Fibroblast of skin of left biceps (primary cell): ENCODE data around the gene GNAL.
A peak's percentile ranks its signal among the peaks of the same experiment; 100 is the strongest.
"Not testable (repeated sequence)": the region's sequence is repeated elsewhere in the genome, so short reads cannot be mapped to it uniquely, and the experiment has no call there.

Source experiments
- DNase-seq, 2 experiments: peaks; one replicate each; pipeline ENCODE4 v3.0.0-alpha.2; 2013; ENCODE audit warnings: low read depth in 2 of 2

Gene GNAL

DNA sequence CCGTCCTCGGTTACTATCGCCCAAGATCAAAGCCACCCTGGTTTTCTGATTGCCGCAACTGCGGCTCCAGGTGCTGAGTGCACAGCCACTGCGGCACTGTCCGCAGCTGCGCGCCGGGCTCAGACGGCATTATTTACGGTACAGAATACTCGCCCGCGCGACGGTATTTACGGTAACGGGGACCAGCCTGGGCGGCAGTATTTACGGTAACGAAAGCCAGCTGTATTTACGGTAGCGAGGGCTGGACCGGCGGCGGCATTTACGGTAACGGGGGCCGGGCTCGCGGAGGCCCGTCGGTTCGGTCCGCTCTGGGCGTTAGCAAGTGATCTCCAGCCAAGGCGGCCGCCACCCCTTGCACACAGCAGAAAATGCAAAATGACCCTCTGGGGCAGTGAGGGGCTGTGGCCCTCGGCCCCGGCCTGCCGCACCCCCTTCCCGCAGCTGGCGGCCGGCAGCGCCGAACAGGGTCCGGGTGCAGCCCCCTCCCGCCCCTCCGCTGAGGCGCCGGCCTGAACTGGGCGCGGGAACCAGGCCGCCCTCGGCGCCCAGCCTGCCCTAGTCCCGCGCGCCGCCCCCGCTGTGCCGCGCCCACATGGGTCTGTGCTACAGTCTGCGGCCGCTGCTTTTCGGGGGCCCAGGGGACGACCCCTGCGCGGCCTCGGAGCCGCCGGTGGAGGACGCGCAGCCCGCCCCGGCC lies at the start of gene GNAL:
TSS of gene GNAL (plus strand) at position 293 of the 697 bp plus-strand sequence. CDS start at position 593, 300 bp downstream.
- DNase-seq = peak; percentile 67 to 68

DNA sequence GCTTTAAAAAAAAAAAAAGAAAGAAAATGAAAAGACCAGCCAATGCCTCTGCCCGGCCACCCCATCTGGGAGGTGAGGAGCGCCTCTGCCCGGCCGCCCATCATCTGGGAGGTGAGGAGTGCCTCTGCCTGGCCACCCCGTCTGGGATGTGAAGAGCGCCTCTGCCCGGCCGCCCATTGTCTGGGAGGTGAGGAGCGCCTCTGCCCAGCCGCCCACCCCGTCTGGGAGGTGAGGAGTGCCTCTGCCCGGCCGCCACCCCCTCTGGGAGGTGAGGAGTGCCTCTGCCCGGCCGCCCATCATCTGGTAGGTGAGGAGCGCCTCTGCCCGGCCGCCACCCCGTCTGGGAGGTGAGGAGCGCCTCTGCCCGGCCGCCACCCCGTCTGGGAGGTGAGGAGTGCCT lies 41.8 kb upstream of the GNAL start:
- not testable (repeated sequence) for DNase-seq

DNA sequence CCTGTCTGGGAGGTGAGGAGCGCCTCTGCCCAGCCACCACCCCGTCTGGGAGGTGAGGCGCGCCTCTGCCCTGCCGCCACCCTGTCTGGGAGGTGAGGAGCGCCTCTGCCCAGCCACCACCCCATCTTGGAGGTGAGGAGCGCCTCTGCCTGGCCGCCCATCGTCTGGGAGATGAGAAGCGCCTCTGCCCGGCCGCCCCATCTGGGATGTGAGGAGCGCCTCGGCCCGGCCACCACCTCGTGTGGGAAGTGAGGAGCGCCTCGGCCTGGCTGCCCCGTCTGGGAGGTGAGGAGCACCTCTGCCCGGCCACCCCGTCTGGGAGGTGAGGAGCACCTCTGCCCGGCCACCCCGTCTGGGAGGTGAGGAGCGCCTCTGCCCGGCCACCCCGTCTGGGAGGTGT lies 41.3 kb upstream of the GNAL start:
- not testable (repeated sequence) for DNase-seq

DNA sequence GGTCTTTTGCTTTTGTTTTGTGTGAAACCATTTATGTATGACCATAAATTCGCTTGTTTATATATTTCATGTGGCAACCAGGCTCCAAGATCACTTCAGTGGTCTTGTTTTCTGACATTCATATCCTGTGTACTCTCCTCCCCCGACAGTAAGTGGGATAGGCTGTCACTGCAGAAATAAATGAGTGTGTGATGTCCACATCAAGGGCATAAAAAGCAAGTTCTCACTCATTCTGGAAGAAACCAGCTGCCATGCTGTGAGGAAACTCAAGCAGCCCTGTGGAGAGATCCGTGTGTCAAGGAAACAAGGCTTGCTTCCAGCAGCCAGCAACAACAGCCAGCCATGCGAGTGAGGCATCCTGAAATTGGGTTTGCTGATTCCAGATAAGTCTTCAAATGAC lies 39.2 kb upstream of the GNAL start:
- no peak for DNase-seq

DNA sequence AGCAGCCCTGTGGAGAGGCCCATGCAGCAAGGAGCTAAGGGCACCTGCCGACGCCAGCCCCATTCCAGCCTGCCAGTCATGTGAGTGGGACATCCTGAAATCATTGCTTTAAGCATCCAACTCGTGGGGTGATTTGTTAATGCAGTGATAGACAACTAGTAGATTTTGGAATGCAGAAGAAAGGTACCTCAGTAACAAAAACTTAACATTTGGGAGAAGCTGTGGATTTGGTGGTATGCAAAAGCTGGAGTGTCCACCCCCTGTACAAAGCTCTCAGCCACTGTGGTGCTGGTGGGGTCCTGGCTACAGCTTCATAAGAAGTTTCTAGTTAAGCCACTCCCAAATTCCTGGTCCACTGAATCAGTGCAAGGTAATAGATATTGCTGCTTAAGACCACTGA lies 37.2 kb upstream of the GNAL start:
- no peak for DNase-seq

DNA sequence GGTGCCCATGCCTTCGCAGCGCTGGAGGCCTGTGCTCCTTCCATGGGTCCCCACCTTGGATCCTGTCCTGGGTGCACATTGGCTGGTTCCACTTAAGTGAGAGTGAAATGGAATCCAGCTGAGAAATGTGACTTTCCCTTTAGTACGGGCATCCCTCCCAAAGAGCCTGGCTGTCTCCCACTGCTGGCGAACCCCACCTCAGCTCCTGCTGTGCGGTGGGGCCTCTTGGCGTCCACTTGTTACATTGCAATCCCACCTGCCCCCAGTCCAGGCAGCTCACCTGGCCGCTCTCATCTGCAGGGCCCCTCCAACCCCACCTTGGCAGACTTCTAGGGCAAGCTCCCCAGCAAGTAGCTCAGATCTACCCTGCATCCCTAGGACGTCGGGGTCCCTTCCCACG lies 35.5 kb upstream of the GNAL start:
- DNase-seq = no peak

DNA sequence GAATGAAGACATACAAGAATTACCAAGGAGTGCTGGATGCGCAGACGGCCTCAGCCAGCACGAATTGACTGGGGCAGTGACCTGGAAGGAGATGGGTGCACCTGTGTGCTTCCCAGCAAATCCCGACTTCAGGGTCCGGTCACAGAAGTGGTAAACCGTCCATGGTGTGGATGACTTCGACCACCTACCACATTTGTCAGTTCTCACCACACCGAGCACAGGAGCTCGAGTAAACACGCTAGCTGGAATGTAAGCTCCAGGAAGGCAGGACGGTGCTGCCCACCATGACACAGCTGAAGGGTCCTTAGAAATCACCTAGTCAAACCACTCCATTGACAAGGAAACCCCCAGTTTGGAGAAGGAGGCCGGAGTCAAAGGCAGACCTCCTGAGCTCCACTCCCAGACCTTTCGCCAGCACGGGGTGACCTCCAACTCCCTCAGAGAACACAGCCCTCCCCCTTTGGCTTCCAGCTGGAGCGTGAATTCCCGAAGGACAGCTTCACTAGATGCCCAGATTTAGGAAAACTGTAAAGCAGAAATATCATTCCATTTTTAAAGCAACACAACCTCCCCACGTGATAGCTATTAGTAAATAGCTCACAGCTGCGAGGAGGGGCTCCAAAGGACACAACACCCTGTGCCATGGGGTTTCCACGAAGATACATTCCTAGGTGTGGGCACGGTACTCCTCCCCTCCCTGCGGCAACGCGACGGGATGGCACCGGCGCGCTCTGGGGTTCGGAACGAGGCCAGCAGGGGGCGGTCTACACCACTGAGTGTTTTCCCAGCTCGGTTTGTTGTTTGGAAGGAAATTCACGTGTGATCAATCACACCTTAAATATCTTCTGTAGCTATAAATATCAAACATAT lies 34.1 kb upstream of the GNAL start:
- no peak for DNase-seq

DNA sequence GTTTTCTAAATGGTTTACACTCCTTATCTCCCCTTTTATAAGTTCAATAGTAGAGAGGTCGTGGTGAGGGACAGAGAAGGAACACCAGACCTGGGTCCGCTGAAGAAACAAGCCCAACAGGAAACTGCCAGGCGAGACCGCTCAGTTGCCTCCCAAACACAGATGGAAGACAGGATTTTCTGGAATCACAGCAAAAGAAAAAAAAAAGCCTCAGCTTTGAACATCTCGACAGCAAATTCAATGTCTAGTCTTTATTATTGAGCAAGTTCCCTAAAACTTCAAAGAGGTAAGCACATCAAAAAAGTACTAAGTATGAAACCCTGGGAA lies 33.5 kb upstream of the GNAL start:
- DNase-seq = no peak

DNA sequence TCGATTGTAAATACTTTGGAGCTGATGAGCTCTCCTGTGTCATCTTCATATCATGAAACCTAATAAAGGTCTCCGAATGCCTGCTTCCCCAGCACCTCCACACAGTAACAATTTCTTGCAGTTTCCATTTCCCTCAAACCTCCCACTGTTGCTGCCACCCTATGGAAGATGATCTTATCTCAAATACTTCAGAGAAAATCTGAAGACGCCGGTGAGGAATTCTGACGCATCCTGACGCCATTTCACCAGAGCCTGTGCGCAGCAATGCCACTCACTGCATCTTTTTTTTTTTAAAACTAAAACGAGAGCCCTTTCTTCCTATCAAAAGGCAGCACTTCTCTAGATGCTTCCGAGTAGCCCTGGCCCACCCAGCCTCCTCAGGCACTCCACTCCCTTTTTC lies 31.9 kb upstream of the GNAL start:
- DNase-seq = no peak

DNA sequence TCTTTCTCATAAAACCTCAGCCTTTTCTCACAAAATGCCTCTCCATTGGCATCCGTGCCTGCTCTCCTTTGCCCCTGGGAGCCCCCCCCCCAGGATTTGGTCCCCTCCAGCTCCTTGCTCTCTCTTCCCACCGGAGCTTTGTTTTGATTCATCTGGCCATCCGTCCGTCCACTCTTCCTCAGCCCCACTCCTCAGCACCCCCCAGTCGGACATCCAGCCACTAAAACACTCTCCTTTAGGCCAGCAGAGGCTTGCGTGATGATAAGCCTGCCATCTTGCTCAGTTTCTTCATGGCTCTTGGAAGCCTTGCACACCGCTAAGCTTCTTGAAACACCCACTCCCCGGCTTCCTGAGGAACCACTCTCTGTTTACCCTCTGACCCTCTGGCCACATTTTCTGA lies 31.5 kb upstream of the GNAL start:
- no peak for DNase-seq

DNA sequence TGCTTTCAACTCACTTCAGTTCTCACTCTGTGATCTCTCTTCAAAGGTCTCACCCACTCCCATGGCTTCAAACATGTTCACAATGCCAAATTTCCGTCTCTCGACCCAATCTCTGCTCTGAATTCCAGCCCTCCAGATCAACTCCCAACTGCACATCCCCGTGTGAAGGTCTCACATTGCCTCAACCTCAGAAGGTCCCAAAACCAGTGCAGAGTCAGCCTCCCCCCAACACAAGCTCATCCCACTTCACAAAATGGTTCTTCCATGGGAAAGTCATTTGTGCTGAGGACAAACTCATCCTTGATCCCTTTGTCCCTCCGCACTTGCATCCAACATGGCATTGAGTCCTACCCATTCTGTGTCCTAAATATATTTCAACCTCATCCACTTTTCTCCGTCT lies 31.0 kb upstream of the GNAL start:
- no peak for DNase-seq

DNA sequence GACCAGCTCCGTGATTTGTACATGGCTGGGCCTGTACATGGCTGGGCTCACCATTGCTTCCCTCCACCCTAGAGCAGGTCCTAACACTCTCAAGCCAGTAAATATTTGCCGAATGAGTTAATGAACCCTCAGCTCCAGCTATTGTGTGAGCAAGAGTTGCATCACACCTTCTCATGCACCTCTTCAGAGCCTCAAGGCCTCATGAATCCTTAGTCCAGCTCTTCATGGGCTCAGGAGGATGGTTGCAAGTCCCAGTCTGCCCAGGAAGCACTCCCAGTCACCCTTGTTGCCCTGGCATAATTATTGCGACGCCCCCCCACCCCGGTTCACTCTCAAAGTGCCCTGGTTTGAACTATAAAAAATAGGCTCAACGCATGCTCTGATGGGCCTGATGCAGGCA lies 30.1 kb upstream of the GNAL start:
- DNase-seq = no peak

DNA sequence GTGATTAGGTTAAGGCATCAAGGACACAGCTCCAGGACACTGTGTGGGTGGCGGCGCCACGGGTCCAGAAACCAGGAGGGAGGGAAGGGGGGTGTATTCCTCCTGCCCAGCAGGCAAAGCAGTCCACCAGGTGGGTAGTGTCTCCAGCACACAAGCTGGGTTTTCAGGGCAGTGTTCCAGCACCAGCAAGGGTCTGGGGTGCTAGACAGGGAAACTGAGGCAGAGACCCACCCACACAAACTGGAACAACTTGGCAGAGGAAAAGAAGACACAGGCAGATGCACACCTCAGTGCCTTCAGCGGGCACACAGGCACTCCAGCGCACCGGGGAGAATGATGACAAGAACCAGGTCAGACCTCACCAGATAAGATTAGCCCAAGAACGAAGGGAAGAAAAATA lies 28.4 kb upstream of the GNAL start:
- DNase-seq = no peak

DNA sequence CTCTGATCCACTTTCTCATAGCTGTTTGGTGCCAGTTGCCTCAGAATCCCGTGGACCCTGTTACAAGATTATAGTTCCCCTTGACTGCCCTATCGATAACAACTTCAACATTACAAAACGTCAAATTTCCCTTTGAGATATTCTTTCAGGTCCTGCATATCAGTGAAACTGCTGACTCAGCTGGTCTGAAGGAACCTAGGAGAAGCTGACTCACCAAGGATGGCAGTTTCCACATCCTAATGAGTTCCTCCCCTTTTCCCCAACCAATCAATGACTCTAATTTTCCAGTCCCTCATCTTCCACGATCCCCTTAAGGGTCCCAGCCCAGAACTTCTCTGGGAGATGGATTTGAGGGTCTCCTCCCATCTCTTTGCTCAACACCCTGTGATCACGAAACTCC lies 27.6 kb upstream of the GNAL start:
- no peak for DNase-seq

DNA sequence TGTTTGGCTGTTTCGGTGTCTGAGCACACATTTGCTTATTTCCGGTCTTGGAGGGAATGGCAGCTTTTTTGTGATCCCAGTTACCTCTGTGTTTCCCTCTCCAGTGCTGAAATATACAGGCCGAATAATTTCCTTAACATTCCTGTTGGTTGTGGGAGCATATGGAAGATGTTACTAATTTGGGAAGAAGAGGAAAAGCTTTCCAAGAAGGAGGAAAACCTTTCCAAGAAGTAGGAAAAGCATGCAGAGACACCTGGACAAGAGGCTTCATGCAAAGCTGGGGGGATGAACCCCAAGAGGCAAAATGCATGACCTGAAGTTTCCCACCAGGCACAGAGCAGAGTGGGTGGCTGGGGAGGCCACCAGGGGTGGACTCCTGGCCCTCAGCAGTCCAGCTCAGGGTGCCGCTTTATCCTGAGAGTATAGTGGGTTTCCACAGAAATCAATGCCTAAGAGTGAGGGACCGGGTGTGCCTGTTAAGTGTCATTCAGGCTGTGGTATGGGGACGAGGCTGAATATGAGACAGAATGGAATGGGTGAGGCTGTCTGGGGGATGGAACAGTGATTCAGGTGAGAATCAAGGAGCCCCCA lies 25.5 kb upstream of the GNAL start:
- DNase-seq = no peak

DNA sequence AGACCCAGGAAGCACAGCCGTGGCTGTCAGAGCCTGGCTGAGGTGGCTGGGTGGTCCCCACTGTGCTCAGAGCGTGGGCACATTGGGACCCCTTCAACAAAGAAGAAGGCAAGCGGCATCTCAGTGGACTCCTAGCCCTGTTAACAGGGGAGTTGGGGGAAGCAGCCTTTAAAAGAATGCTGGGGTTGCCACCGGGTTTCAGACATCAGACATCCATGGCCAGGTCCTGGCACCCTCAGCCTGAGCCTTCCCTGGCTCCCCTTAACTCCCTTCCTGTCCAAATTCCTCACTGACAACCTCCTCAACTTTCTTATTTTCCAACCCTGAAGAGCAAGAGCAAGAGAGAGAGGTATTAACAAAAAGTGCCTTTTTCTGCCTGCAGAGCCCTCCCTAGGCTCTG lies 24.8 kb upstream of the GNAL start:
- no peak for DNase-seq

DNA sequence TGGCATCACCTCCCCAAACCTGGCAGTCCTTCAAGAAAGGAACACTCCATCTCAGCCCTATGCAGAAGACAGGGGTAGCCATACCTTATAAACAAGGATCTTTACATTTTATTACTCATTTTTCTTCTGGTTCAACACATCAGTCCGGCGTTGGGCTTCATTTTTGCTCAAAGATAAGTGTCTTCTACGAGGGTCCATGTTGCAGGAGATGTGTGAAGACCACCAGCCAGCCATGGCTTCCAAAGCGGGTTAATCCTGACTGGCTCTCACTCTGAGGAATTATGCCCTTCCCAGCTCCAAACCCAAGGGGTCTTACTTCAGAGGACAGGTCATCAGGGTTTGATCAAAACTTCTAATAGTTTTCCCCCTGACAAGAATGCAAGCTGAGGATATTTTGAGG lies 23.9 kb upstream of the GNAL start:
- no peak for DNase-seq

DNA sequence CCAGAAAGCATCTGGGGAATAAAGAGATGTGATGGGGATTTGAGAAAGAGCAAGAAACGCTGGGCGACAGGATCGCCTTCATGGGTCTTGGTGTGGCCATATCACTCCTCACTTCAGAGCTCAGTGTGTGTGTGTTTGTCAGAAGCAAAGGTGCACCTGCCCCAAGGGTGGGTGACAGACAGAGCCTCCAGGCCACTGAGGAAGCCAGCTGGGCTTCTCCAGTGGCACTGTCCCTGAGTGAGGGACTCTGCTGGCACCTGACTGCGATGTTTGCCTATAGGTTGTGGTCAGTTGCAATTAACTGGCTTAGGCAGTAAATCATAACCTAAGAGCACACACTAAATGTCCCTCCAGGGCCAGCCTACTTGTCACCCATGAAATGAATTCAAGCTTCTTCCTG lies 23.5 kb upstream of the GNAL start:
- no peak for DNase-seq

DNA sequence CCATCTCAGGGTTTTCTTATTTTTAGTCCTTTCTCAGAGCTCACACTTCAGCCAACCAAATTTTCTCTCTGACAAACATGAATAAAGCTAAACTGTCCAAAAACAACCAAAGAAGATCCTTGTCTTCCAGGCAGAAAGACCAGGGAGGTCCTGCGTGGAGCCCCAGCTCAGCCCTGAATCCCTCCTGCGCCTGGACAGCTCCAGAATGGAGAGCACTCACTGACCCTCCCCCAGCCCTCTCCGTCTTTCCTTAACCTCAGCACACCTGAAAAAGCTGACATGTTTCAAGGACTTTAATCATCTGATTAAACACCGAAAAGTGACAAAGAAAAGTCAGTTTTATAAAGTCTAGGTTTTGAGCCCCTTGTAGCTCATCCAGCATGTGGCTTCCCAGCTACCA lies 22.9 kb upstream of the GNAL start:
- no peak for DNase-seq

DNA sequence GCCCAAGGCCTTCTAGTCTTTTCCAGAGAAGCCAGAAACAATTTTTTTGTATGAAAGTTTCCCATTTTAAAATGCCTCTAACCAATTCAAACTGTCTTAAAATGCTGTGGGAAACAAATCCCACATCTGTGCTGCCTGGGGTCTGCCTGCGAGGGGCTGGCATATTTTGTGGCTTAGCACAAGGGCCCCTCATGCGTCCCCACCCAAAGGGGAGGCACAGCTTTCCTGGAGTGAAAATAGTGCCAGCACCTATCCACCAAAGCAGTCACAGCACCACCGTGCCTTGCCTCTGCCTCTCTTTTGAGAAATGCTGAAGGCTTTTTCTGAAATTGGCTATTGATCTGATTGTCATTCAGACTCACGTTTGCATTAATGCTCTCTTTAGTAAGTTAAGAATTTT lies 22.2 kb upstream of the GNAL start:
- DNase-seq = no peak

DNA sequence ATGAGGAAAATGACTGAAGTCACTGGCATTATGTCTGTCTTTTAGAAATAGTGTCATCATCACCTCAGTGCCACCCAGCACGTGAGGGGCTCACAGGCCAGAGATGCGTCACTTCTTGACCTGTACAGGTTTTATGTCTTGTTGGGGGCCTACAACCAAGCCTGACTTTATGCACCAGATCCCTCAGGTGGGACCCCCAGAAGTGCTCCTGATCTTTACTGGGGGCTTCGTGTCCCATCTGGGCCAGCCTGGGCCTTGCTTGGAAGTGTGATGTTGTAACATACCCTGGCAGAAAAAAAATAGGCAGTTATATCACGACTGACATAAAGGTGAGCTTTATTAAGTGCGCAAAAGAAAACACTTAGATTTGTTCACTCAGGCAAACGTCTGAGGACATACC lies 21.5 kb upstream of the GNAL start:
- no peak for DNase-seq

DNA sequence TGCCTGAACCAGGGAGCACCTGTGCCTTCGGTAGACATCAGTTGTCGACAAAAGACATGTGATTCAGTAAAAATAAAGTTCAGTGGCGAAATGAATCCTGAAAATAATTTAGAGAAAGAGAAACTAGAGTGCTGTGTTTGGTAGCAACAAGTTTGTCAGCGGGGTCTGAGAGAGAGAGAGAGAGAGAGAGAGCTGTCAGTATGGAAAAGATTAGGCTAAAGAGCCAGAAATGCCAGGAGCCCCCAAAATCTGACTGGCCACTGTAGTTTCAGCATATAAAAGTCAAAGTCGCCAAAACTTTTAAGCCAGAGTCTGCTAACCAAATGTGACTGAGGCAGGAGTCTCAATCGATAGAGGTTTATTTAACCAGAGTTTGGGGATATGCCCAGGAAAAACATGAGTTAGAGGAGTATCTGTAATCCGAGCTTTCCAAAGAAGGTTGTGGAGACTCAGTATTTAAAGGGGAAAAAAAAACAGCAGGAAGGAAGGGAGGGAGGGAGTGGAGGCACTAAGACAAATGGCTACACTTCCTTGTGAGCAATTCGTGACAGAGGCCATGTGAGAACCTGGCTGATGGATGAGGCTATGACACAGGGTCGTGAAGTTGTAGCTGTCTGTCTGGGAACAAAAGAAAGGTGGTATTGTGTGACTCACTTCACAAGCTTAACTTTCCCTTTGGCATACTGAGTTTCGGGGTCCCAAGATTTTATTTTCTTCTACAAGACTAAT lies 20.5 kb upstream of the GNAL start:
- no peak for DNase-seq
